ENCODE measurements around the gene AHNAK. TPM values are rescaled to one million over a fixed set of nuclear protein-coding genes. Genes with fewer than 3 reads are reported as not detected.

AHNAK gene
- total RNA-seq, 1 donor from 2014 or later = 27.2 TPM

DNA sequence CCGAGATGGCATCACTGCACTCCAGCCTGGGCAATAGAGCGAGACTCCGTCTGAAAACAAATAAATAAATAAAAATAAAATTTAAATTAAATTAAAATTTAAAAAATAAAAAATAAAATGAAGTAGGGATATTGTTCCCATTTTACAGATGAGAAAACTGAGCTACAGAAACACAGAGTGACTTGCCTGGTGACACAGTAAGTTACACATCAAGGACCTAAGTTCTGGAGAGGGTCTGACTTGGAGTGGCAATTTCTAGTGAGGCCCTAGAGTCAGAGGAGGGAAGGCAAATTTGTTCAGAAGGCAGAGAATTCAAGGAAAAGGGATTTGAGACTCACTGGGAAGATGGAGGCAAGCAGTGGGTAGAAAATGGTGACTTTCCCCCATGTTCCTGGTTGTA lies 125.7 kb downstream of the AHNAK start:
- H3K27me3 Mint-ChIP-seq = peaks cover 10% of the 10 kb centered on the region
- TF ChIP-seq, protein P1, sequence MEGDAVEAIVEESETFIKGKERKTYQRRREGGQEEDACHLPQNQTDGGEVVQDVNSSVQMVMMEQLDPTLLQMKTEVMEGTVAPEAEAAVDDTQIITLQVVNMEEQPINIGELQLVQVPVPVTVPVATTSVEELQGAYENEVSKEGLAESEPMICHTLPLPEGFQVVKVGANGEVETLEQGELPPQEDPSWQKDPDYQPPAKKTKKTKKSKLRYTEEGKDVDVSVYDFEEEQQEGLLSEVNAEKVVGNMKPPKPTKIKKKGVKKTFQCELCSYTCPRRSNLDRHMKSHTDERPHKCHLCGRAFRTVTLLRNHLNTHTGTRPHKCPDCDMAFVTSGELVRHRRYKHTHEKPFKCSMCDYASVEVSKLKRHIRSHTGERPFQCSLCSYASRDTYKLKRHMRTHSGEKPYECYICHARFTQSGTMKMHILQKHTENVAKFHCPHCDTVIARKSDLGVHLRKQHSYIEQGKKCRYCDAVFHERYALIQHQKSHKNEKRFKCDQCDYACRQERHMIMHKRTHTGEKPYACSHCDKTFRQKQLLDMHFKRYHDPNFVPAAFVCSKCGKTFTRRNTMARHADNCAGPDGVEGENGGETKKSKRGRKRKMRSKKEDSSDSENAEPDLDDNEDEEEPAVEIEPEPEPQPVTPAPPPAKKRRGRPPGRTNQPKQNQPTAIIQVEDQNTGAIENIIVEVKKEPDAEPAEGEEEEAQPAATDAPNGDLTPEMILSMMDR (IDR thresholded peaks at IDR 0.05; ENCODE audit: unreplicated experiment) = no peak
- no peaks in the 10 kb centered on the region for H3K36me3 Mint-ChIP-seq (ENCODE audit: insufficient read depth)
- H3K4me1 Mint-ChIP-seq (ENCODE audit: low read depth) = peaks cover 16% of the 10 kb centered on the region
- no peaks in the 10 kb centered on the region for H3K9me3 Mint-ChIP-seq (ENCODE audit: low read depth)
- H3K4me3 Mint-ChIP-seq (ENCODE audit: low read depth) = no peak overlapping the region
- DNase-seq (ENCODE audit: low spot score, unreplicated experiment) = no peak
- no peak overlapping the region for H3K27ac Mint-ChIP-seq

DNA sequence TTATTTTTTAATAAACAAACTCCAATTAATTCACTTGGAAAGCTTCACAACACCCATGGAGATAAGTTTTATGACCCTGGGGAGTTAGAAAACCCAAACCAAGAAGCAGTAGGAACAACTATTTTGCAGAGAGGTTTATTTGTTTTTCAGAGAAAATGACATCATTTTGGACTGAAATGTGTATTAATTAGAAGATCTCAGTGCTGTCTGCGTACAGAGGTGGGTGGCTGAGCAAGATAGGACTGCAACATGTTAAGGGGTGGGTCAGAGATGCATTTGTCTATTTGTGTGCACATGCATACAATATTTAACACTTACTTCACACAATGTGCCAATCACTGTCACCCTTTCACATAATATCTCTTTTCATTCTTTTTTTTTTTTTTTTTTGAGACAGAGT lies 126.7 kb downstream of the AHNAK start:
- no peak overlapping the region for H3K27ac Mint-ChIP-seq
- TF ChIP-seq, protein P1 (IDR thresholded peaks at IDR 0.05; ENCODE audit: unreplicated experiment) = no peak
- no peak overlapping the region for H3K4me3 Mint-ChIP-seq (ENCODE audit: low read depth)

DNA sequence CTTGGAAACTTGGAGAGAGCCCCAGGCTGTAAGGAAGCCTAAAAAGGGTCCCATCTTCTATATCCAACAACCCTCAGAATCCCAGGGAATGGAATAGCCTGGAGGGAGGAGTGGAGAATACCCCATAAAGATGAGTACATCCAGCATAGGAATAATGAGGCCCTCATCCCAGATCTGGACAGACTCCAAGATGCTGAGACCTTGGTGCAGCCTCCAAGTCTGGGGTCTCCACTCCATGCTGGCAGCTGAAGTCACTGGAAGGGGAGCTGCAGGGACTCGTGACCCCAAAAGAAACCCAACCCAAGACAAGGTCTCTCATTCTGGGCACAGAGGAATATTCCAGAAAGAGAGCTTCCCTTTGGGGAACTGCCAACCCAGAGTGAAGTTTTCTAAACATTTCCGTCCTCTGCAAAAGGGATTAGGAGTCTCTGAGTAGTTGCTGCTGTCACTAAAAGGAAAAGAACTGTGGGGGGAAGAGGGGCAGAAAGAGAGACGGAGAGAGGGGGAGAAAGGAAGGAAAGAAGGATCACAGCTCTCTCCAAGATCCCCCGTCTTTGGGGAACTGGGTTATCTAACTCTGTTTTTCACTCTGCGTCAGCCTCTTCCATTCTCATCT lies 127.2 kb downstream of the AHNAK start:
- Mint-ChIP-seq H3K4me1 (ENCODE audit: low read depth) (peaks cover 16% of the 10 kb centered on the region), H3K4me3 (ENCODE audit: low read depth) (no peak overlapping the region), H3K27me3 (peaks cover 10% of the 10 kb centered on the region), H3K27ac (no peak overlapping the region), H3K36me3 (ENCODE audit: insufficient read depth) (no peaks in the 10 kb centered on the region), H3K9me3 (ENCODE audit: low read depth) (no peaks in the 10 kb centered on the region)
- TF ChIP-seq, protein P1 (IDR thresholded peaks at IDR 0.05; ENCODE audit: unreplicated experiment) = no peak
- no peak for DNase-seq (ENCODE audit: low spot score, unreplicated experiment)

More for the DNA sequence above, 126.7 kb downstream of the AHNAK start:
- Mint-ChIP-seq H3K4me1 (ENCODE audit: low read depth) (peaks cover 16% of the 10 kb centered on the region), H3K9me3 (ENCODE audit: low read depth) (no peaks in the 10 kb centered on the region), H3K36me3 (ENCODE audit: insufficient read depth) (no peaks in the 10 kb centered on the region), H3K27me3 (peaks cover 10% of the 10 kb centered on the region)
- DNase-seq (ENCODE audit: low spot score, unreplicated experiment) = no peak

DNA sequence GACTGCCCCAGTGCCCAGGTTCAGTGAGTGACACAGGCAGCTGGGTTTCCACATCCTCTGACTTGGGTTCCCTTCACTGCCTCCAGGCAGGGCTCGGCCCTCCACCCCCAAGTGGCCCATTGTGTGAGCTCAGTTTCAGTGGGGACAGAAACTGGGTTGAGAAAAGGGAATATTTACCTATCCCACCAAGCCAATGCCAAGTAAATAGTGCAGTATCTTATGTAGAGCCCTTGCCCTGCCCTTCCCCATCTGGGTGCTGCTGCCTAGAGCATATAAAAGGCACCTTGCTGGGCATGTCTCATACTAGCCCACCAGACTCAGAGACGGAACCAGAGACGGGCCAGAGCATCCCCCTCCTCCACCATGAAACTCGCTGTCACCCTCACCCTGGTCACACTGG lies 127.9 kb downstream of the AHNAK start, which contains the start of gene SCGB1A1:
Gene SCGB1A1 (plus strand): TSS at position 301 of the 400 bp plus-strand sequence. CDS start 63 bp downstream, at position 364.
- DNase-seq (ENCODE audit: low spot score, unreplicated experiment) = no peak
- Mint-ChIP-seq H3K27me3 (peaks cover 10% of the 10 kb centered on the region), H3K4me3 (ENCODE audit: low read depth) (no peak within 1 kb of the TSS), H3K9me3 (ENCODE audit: low read depth) (no peaks in the 10 kb centered on the region), H3K36me3 (ENCODE audit: insufficient read depth) (no peaks in the 10 kb centered on the region), H3K4me1 (ENCODE audit: low read depth) (peaks cover 16% of the 10 kb centered on the region), H3K27ac (no peak within 1 kb of the TSS)
- TF ChIP-seq, protein P1 (IDR thresholded peaks at IDR 0.05; ENCODE audit: unreplicated experiment) = no peak

DNA sequence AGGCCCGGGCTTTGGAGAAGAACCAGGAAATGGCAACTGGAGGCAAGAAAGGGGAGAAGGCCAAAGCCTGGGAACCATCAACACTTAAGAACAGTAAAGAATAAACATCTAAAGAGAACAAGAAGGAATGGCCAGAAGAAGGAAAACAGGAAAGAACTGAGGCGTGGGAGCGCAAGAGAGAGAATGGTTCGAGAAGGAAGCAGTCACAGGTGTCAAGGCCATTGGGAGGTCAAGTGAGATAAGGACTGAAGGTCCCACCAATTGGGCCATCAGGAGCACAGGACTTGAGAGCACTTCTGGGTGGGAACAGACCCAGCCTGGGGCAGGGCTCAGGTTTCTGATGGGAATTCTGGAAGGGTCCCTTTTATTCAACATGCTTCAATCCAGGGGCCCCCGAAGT lies 128.5 kb downstream of the AHNAK start:
- Mint-ChIP-seq H3K9me3 (ENCODE audit: low read depth) (no peaks in the 10 kb centered on the region), H3K4me1 (ENCODE audit: low read depth) (peaks cover 16% of the 10 kb centered on the region), H3K27ac (no peak overlapping the region), H3K27me3 (peaks cover 7% of the 10 kb centered on the region), H3K36me3 (ENCODE audit: insufficient read depth) (no peaks in the 10 kb centered on the region), H3K4me3 (ENCODE audit: low read depth) (no peak overlapping the region)
- no peak for DNase-seq (ENCODE audit: low spot score, unreplicated experiment)
- TF ChIP-seq, protein P1 (IDR thresholded peaks at IDR 0.05; ENCODE audit: unreplicated experiment) = no peak

Data from progenitor cell of endocrine pancreas (in vitro differentiated cells).